HepG2 (cell line): ENCODE measurements around the gene TOX2. TPM values are rescaled to one million over a fixed set of nuclear protein-coding genes. Genes with fewer than 3 reads are reported as not detected.

Source experiments
- ATAC-seq: fragments of 200-7000 bp; cut with Tn5 transposase; 3 replicates; pipeline ENCODE4 v1.9.1; 2020; ENCODE audit warnings: mild to moderate bottlenecking, moderate library complexity
- BruUV-seq: library from RNA; stranded (reverse); fragments of 400-500 nt; replicated peaks from 2 replicates; lab custom pipeline; 2021; lab: Mats Ljungman, UMichigan
- CTCF ChIA-PET: fragments of 300-600 bp; formaldehyde crosslinking; extraction: SDS; loops from one replicate; lab custom pipeline; 2021; ENCODE audit warnings: low total read pairs, inconsistent platforms, low intra/inter-chr PET ratio; lab: Yijun Ruan, JAX
- POLR2A ChIA-PET: fragments of 350-600 bp; sonication (Branson Sonifier 250); formaldehyde crosslinking; loops from one replicate; lab custom pipeline; 2020; ENCODE audit warnings: antibody characterized with exemption, inconsistent platforms; lab: Yijun Ruan, JAX
- DNase-seq: peaks from one replicate; pipeline ENCODE4 v3.0.0-alpha.2; 2015; ENCODE audit warnings: low spot score
- FAIRE-seq: peaks from 3 replicates; lab custom pipeline; 2011; peaks lifted over from hg19 to GRCh38; lab: Jason Lieb, UNC
- H2AFZ ChIP-seq: one replicate; pipeline ENCODE4 v1.6.1; 2011; ENCODE audit warnings: low read length, inconsistent platforms
- H3K27ac ChIP-seq: fragments of 300-600 bp; 3 replicates; pipeline ENCODE4 v1.8.0; 2011; ENCODE audit warnings: mixed run types, mild to moderate bottlenecking, mixed read lengths, low read length, inconsistent platforms; ENCODE audit not compliant: insufficient read depth; ENCODE audit errors: extremely low read length
- H3K27me3 ChIP-seq, 2 experiments: fragments of 200-600 bp in 1 of 2; 2 replicates in 1 of 2; 3 replicates in 1 of 2; pipeline versions ENCODE4 v1.6.0 to v1.8.0; 2011; ENCODE audit warnings: low read length in 2 of 2, mild to moderate bottlenecking in 2 of 2, moderate library complexity in 2 of 2, inconsistent platforms in 1 of 2; ENCODE audit not compliant: insufficient read depth in 2 of 2, control insufficient read depth in 1 of 2
- H3K36me3 ChIP-seq, 2 experiments: fragments of 200-600 bp in 1 of 2; replicated peaks in 1 of 2; 2 replicates in 1 of 2; 3 replicates in 1 of 2; pipeline versions ENCODE4 v1.5.1 to v1.8.0; 2011; ENCODE audit warnings: low read length in 2 of 2, inconsistent platforms in 1 of 2; ENCODE audit not compliant: insufficient read depth in 2 of 2, control insufficient read depth in 1 of 2
- H3K4me1 ChIP-seq: 2 replicates; pipeline ENCODE4 v1.5.1; 2012; ENCODE audit warnings: low read length, inconsistent platforms; ENCODE audit not compliant: insufficient read depth
- H3K4me2 ChIP-seq: 2 replicates; pipeline ENCODE4 v1.6.0; 2011; ENCODE audit warnings: low read depth, low read length, inconsistent platforms
- H3K4me3 ChIP-seq, 3 experiments: fragments of 200-600 bp in 1 of 3; sonication (generic), shearing (Covaris generic) in 1 of 3; replicated peaks in 1 of 3; 2 replicates each; pipeline ENCODE4 v1.5.1; 2011 to 2016; ENCODE audit warnings: low read length in 3 of 3, inconsistent platforms in 2 of 3, low read depth in 2 of 3, mild to moderate bottlenecking in 2 of 3, control low read depth in 1 of 3, mixed read lengths in 1 of 3; ENCODE audit not compliant: insufficient read depth in 1 of 3
- H3K79me2 ChIP-seq: one replicate; pipeline ENCODE4 v1.6.1; 2011; ENCODE audit warnings: low read length, inconsistent platforms; ENCODE audit not compliant: insufficient read depth
- H3K9ac ChIP-seq: 2 replicates; pipeline ENCODE4 v1.6.0; 2011; ENCODE audit warnings: mild to moderate bottlenecking, low read depth, low read length, inconsistent platforms; ENCODE audit not compliant: insufficient read depth
- H3K9me3 ChIP-seq: 2 replicates; pipeline ENCODE4 v1.5.1; 2012; ENCODE audit warnings: mild to moderate bottlenecking, low read length
- H4K20me1 ChIP-seq: 2 replicates; pipeline ENCODE4 v1.6.0; 2011; ENCODE audit warnings: inconsistent platforms, mild to moderate bottlenecking, low read length, moderate library complexity; ENCODE audit not compliant: insufficient read depth
- CEBPB ChIP-seq: IDR thresholded peaks from 2 replicates; pipeline ENCODE4 v1.6.1; 2011; ENCODE audit warnings: low read depth, low read length, improper control_type of control experiment, borderline replicate concordance
- GZF1 ChIP-seq: sonication (generic); formaldehyde crosslinking; IDR thresholded peaks from 2 replicates; pipeline ENCODE4 v1.5.1; 2020; ENCODE audit warnings: mild to moderate bottlenecking, missing genetic modification reagents
- ZFP82 ChIP-seq: sonication (generic); formaldehyde crosslinking; IDR thresholded peaks from 2 replicates; pipeline ENCODE4 v1.5.1; 2020; ENCODE audit warnings: mild to moderate bottlenecking, missing genetic modification reagents, borderline replicate concordance
- WGBS: methylation state at CpG from one replicate; pipeline ENCODE4 v1.1.6; 2017; ENCODE audit warnings: low lambda C conversion rate; 5-methylcytosine and 5-hydroxymethylcytosine counted together
- in situ Hi-C: cut with HindIII; loops from 2 replicates; pipeline ENCODE4 v1.10.0; 2017; ENCODE audit warnings: low pct_unique_long_range_greater_than_20kb; ENCODE audit not compliant: extremely low pct_ligation_motif_present
- intact Hi-C: fragments of 100-400 bp; cut with micrococcal nuclease; formaldehyde crosslinking; loops from one replicate; pipeline ENCODE4 v1.10.0; 2022; ENCODE audit not compliant: unreplicated experiment
- polyA plus RNA-seq, 8 experiments: library from polyadenylated mRNA; depleted of rRNA in 3 of 8; stranded (reverse) in 7 of 8; unstranded in 1 of 8; fragments of >200 nt; fragmentation: Illumina TruSeq in 4 of 8; extraction: Trizol in 4 of 8; gene quantifications; 2 replicates each; pipeline versions ENCODE4 v1.2.1 to v1.2.3, GENCODE V29; 2011 to 2016; ENCODE audit warnings: low read depth in 4 of 8, missing spikeins in 1 of 8, mixed read lengths in 1 of 8; ENCODE audit not compliant: insufficient read depth in 1 of 8
- total RNA-seq, 5 experiments: library from RNA; depleted of rRNA; stranded (reverse); fragments of >200 nt; fragmentation: Illumina TruSeq; extraction: Trizol; gene quantifications; 2 replicates each; pipeline ENCODE4 v1.2.3, GENCODE V29; 2016; ENCODE audit warnings: low read depth in 1 of 5
- TF ChIP-seq, protein P1 (sequence below): sonication (generic); IDR thresholded peaks from 2 replicates; pipeline ENCODE4 v1.6.1; 2016; ENCODE audit warnings: low read depth, borderline replicate concordance

The TOX2 gene
- total and polyA plus RNA-seq, 2 of the 13 experiments (the other 11 are each of a cell fraction or from before 2014, with no cell fraction given): not detected

DNA sequence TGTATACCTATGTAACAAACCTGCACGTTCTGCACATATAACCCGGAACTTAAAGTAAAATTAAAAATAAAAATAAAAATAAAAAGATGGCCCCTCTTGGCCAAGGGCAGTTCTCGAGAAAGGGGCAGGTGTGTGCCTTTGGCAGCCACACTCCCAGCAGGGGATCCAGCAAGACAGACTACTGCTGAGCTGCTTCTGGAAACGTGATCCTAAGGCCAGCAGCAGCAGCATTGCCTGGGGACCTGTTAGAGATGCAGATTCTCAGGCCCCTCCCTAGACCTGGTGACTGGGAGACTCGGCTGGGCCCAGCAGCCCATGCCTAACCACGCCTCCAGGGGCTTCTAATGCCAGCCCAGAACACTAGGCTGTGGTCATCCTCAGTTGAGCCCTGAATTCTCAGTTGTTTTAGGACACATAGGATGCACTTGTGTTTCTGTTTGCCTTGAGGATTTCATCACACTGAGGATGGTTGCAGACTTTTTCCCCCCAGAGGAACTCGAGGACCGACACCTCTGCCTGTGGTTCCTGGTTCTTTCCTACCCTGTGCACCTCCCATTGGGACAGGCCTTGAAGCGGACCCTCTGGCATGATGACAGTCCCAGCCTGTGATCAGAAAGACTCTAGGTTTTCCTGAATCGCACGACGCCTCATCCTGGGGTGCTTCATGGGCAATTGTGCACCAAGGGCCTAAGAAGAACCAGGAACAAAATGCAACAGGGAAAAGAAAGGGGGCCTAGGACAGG lies 105.9 kb downstream of the TOX2 start:
- no peak for ATAC-seq
- CTCF ChIA-PET: no interaction called here
- Histone ChIP-seq H2AFZ (no peak overlapping the region), H3K79me2 (no peaks in the 10 kb centered on the region), H3K9ac (no peak overlapping the region), H4K20me1 (no peaks in the 10 kb centered on the region), H3K4me1 (no peaks in the 10 kb centered on the region), H3K4me3 (no peak overlapping the region), H3K27me3 (peaks cover 2 to 63% of the 10 kb centered on the region in 2 experiments; a peak in 4 of 5 replicates), H3K9me3 (no peaks in the 10 kb centered on the region)
- no TSS peak for BruUV-seq
- no peak for TF ChIP-seq GZF1
- TF ChIP-seq CEBPB: peak; percentile 52; the same call in 1 of the 2 replicates
- TF ChIP-seq, all 625 proteins: peak for 1
- no peak for FAIRE-seq
- Histone ChIP-seq H3K27ac (no peak overlapping the region), H3K36me3 (no peaks in the 10 kb centered on the region), H3K4me2 (no peak overlapping the region)
- intact Hi-C loops (no loop called here), in situ Hi-C loops (no loop called here)
- WGBS: 22% methylated on average over 11 of the region's 12 CpGs
- POLR2A ChIA-PET: no interaction called here
- DNase-seq: no peak

DNA sequence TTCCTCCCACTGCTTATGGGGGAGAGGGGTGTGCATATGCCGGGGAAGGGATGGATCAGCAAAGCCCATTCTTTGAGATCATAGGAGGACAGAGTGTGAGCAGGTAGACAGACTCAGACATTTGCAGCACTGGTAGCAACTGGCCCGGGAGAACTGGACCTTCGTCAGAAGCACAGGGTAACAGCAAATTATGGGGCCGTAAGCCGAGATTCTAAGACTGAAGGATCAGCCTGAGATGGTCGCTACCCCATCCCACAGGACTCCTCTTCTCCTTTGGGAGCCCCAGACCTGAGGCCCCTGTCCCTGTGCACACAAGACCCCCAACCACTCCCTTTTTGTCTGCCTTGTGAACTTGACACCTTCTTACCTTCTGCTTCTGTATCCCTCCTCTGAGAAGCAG lies 106.5 kb downstream of the TOX2 start:
- Histone ChIP-seq H3K36me3 (no peaks in the 10 kb centered on the region), H2AFZ (no peak overlapping the region), H4K20me1 (no peaks in the 10 kb centered on the region), H3K4me3 (no peak overlapping the region), H3K27ac (no peak overlapping the region), H3K27me3 (peaks cover 2 to 60% of the 10 kb centered on the region in 2 experiments; a peak in 4 of 5 replicates), H3K4me1 (no peaks in the 10 kb centered on the region), H3K9me3 (no peaks in the 10 kb centered on the region), H3K4me2 (no peak overlapping the region), H3K9ac (no peak overlapping the region), H3K79me2 (no peaks in the 10 kb centered on the region)
- no peak; the same call in 2 of the 3 replicates for ATAC-seq
- no peak for FAIRE-seq
- in situ Hi-C loops: no loop called here
- intact Hi-C loops: no loop called here
- ChIA-PET CTCF (no interaction called here), POLR2A (no interaction called here)
- TF ChIP-seq ZFP82: no peak
- TF ChIP-seq, protein P1, sequence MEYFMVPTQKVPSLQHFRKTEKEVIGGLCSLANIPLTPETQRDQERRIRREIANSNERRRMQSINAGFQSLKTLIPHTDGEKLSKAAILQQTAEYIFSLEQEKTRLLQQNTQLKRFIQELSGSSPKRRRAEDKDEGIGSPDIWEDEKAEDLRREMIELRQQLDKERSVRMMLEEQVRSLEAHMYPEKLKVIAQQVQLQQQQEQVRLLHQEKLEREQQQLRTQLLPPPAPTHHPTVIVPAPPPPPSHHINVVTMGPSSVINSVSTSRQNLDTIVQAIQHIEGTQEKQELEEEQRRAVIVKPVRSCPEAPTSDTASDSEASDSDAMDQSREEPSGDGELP: no peak
- DNase-seq: no peak
- no TSS peak for BruUV-seq
- 24% methylated on average over 6 of the region's 6 CpGs for WGBS
